Stomach smooth muscle (tissue), 2 donors: ENCODE data around the gene ARHGAP24.

Experiments used
- H3K27ac ChIP-seq: one replicate; pipeline ENCODE4 v1.7.0; 2013; ENCODE audit warnings: mild to moderate bottlenecking, low read length, inconsistent platforms
- H3K27me3 ChIP-seq, 2 donors: one replicate each; pipeline ENCODE4 v1.7.0; 2013; ENCODE audit warnings: low read length in 2 of 2; ENCODE audit not compliant: insufficient read depth in 2 of 2, control insufficient read depth in 1 of 2
- H3K36me3 ChIP-seq, 2 donors: one replicate each; pipeline ENCODE4 v1.7.0; 2013; ENCODE audit warnings: low read length in 2 of 2; ENCODE audit not compliant: control insufficient read depth in 2 of 2, insufficient read depth in 2 of 2
- H3K4me1 ChIP-seq: one replicate; pipeline ENCODE4 v1.7.0; 2013; ENCODE audit warnings: low read length; ENCODE audit not compliant: control insufficient read depth, insufficient read depth
- H3K4me3 ChIP-seq, 2 donors: one replicate each; pipeline ENCODE4 v1.7.0; 2013; ENCODE audit warnings: low read length in 2 of 2
- H3K9ac ChIP-seq, 2 donors: one replicate each; pipeline ENCODE4 v1.7.0; 2013; ENCODE audit warnings: low read length in 2 of 2, mild to moderate bottlenecking in 1 of 2
- H3K9me3 ChIP-seq, 2 donors: one replicate each; pipeline ENCODE4 v1.7.0; 2013; ENCODE audit warnings: low read length in 2 of 2; ENCODE audit not compliant: control insufficient read depth in 2 of 2
- donor health status: healthy.
- donor health status: Pancreatic carcinoma.

ARHGAP24 gene

GRCh38 chr4:85474818-85475630 is at the start of gene ARHGAP24:
Gene ARHGAP24, plus strand, starts transcription at chr4:85475150.
- no peaks in the 10 kb centered on the region for H3K9me3 ChIP-seq
- H3K4me3 ChIP-seq = peak within 1 kb of the TSS; percentile 71 to 75
- no peaks in the 10 kb centered on the region for H3K4me1 ChIP-seq
- H3K27me3 ChIP-seq = peaks cover 4 to 5% of the 10 kb centered on the region in 2 donors
- no peak within 1 kb of the TSS for H3K27ac ChIP-seq
- no peaks in the 10 kb centered on the region for H3K36me3 ChIP-seq
- peak within 1 kb of the TSS in 1 of 2 donors; percentile 34 for H3K9ac ChIP-seq

DNA sequence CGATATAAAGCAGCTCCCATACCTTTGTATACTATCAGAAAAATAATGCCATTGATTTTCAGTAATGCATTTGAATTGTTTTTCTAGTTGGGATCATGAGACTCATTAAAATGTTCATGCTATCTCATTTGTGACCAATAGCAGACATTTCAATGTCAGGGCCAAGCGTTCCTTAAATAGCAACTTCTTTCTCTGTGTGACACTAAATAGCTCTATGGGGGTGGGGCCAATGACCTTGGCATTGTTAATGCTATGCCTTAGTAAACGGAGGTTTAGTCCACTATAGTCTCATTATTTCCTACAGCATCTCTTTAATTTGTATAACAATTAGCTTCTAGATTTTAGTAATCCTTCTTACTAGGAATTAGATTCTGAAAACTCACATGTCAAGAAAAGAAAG is 48.6 kb upstream of the ARHGAP24 start:
- Histone ChIP-seq H3K36me3 (no peaks in the 10 kb centered on the region), H3K4me1 (no peaks in the 10 kb centered on the region), H3K27me3 (no peaks in the 10 kb centered on the region), H3K9ac (no peak overlapping the region), H3K9me3 (no peaks in the 10 kb centered on the region), H3K4me3 (no peak overlapping the region), H3K27ac (no peak overlapping the region)

- no peak overlapping the region for H3K9ac ChIP-seq
- H3K36me3 ChIP-seq = no peaks in the 10 kb centered on the region
- no peak overlapping the region for H3K4me3 ChIP-seq
- no peaks in the 10 kb centered on the region for H3K9me3 ChIP-seq
- no peak overlapping the region for H3K27ac ChIP-seq
- no peaks in the 10 kb centered on the region for H3K4me1 ChIP-seq
- no peaks in the 10 kb centered on the region for H3K27me3 ChIP-seq
Observed at GRCh38 chr4:85427123-85427522, 47.8 kb upstream of the ARHGAP24 start.

DNA sequence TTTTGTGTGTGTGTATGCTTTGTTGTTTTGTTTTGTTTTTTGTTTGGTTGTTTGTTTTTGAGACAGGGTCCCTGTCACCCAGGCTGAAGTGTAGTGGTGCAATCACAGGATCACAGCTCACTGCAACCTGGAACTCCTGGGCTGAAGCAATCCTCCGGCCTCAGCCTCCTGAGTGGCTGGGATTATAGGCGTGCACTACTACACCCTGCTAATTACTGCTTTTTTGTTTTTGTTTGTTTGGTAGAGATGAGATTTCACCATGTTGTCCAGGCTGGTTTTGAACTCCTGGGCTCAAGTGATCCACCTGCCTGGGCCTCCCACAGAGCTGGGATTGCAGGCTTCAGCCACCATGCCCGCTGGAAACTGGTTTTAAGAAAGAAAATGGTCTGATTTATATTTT is 44.7 kb upstream of the ARHGAP24 start:
- H3K36me3 ChIP-seq = no peaks in the 10 kb centered on the region
- no peak overlapping the region for H3K27ac ChIP-seq
- H3K4me3 ChIP-seq = no peak overlapping the region
- no peaks in the 10 kb centered on the region for H3K4me1 ChIP-seq
- H3K9ac ChIP-seq = no peak overlapping the region
- H3K27me3 ChIP-seq = no peaks in the 10 kb centered on the region
- H3K9me3 ChIP-seq = no peaks in the 10 kb centered on the region

DNA sequence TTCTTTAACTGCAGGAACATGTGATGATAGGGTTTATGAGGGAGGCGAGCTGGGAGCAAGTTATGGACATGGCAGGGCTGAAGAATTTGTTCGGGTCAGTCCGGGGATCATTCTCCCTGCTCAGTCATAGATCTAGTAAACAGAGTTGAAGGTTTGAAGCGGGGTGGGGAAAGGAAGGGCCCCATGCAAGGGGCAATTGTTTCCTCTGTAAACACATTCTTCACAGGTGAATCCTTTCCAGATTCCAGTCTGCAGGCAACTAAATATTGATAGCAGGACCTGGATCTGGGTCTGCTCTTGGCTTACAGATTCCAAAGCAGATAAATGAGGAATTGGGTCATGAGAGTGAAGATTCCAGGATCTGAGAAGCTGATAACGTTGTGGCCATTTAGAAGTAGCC is 44.3 kb upstream of the ARHGAP24 start:
- Histone ChIP-seq H3K36me3 (no peaks in the 10 kb centered on the region), H3K4me3 (no peak overlapping the region), H3K9ac (no peak overlapping the region), H3K27ac (no peak overlapping the region), H3K9me3 (no peaks in the 10 kb centered on the region), H3K4me1 (no peaks in the 10 kb centered on the region), H3K27me3 (no peaks in the 10 kb centered on the region)

GRCh38 chr4:85431156-85431555 is 43.8 kb upstream of the ARHGAP24 start:
- no peaks in the 10 kb centered on the region for H3K27me3 ChIP-seq
- no peaks in the 10 kb centered on the region for H3K4me1 ChIP-seq
- H3K4me3 ChIP-seq = no peak overlapping the region
- no peaks in the 10 kb centered on the region for H3K36me3 ChIP-seq
- H3K9me3 ChIP-seq = no peaks in the 10 kb centered on the region
- no peak overlapping the region for H3K9ac ChIP-seq
- no peak overlapping the region for H3K27ac ChIP-seq

GRCh38 chr4:85431881-85432485 is 43.0 kb upstream of the ARHGAP24 start:
- Histone ChIP-seq H3K27me3 (no peaks in the 10 kb centered on the region), H3K9ac (no peak overlapping the region), H3K4me3 (no peak overlapping the region), H3K9me3 (no peaks in the 10 kb centered on the region), H3K36me3 (no peaks in the 10 kb centered on the region), H3K4me1 (no peaks in the 10 kb centered on the region), H3K27ac (no peak overlapping the region)

- Histone ChIP-seq H3K9me3 (no peaks in the 10 kb centered on the region), H3K27me3 (no peaks in the 10 kb centered on the region), H3K36me3 (no peaks in the 10 kb centered on the region), H3K4me3 (no peak overlapping the region), H3K27ac (no peak overlapping the region), H3K9ac (no peak overlapping the region), H3K4me1 (no peaks in the 10 kb centered on the region)
Observed at GRCh38 chr4:85445050-85445639, 29.8 kb upstream of the ARHGAP24 start.

GRCh38 chr4:85446141-85446861 is 28.6 kb upstream of the ARHGAP24 start:
- no peak overlapping the region for H3K4me3 ChIP-seq
- no peaks in the 10 kb centered on the region for H3K27me3 ChIP-seq
- no peak overlapping the region for H3K9ac ChIP-seq
- H3K27ac ChIP-seq = no peak overlapping the region
- no peaks in the 10 kb centered on the region for H3K36me3 ChIP-seq
- no peaks in the 10 kb centered on the region for H3K9me3 ChIP-seq
- no peaks in the 10 kb centered on the region for H3K4me1 ChIP-seq

DNA sequence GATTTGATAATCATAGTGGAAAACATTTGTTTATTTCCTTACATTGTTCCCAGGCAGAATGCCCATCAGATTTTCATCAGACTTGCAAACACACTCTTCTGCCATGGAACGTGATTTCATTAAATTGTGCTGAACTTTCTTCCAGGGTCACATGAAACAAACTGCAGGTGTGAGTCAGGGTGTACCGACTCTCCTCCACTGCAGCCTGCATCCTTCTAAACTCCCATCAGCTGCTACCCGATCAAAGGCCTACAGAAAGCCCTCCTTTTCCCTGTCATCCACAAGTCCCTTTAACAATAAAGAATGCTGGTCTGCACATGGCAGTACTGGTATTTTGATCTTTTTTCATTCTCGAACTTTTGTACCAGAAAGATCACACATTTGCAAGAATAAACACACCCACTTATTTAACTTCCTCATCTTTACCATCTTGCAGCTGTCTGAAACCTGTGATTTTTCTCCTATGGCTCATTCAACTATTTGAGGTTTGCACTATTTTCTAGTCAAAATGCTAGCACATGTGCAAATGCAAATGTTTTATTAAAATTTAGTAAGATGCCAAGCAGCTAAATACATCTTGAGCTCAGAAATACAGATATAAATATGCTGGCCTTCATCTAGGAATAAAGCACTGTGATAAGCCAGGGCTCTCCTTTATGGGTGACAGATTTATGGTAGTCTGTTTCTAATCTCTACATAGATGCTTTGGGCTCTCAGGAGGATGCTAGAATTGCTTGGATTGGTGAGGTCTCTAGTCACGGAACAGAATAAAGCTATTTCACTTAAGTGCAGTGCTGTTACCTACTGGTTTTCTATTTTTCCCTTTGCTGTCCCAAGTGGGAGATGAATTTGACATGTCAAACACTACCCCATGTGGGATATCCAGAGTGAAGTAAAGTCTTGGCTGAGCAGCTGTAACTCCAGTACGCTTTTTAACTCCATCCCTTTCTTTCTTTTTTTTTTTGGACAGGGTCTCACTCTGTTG is 25.8 kb upstream of the ARHGAP24 start:
- no peaks in the 10 kb centered on the region for H3K36me3 ChIP-seq
- no peaks in the 10 kb centered on the region for H3K9me3 ChIP-seq
- no peak overlapping the region for H3K9ac ChIP-seq
- no peaks in the 10 kb centered on the region for H3K4me1 ChIP-seq
- H3K27me3 ChIP-seq = no peaks in the 10 kb centered on the region
- no peak overlapping the region for H3K4me3 ChIP-seq
- no peak overlapping the region for H3K27ac ChIP-seq
